ENCODE data around the gene PIP4K2A. TPM values are rescaled to one million over a fixed set of nuclear protein-coding genes. Genes with fewer than 3 reads are reported as not detected.

The PIP4K2A gene
- total and polyA plus RNA-seq, 2 donors (not counting 3 experiments of a cell fraction or from before 2014, with no cell fraction given) = 11.8 to 32.6 TPM

DNA sequence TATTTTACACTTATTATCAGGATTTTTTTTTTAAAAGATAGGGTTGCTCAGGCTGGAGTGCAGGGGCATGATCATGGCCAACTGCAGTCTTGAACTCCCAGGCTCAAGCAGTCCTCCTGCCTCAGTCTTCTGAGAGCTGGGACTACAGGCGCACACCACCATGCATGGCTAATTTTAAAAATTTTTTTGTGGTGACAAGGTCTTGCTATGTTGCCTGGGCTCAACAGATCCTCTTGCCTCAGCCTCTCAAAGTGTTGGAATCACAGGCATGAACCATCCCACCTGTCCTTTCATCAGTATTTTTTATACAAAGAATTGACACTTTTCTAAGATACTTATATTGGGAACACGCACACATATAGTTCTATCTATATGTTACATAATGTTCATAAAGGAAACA, 99.3 kb downstream of the PIP4K2A start:
- DNase-seq (ENCODE audit: low read depth, low spot score) (no peak), FAIRE-seq (no peak)
- Histone ChIP-seq H3K79me2 (ENCODE audit: control insufficient read depth, insufficient read depth, low read length) (peaks cover 7% of the 10 kb centered on the region), H3K9me1 (replicated peaks; ENCODE audit: control insufficient read depth, extremely low read depth, insufficient read depth, low read length) (no peaks in the 10 kb centered on the region), H3K36me3 (ENCODE audit: control insufficient read depth in 2 of 2, extremely low read depth in 1 of 2, insufficient read depth in 2 of 2, low read length in 2 of 2) (no peaks in the 10 kb centered on the region), H3K27ac (ENCODE audit: insufficient read depth, low read depth, low read length) (no peak overlapping the region), H3K4me3 (replicated peaks in 1 of 3; ENCODE audit: insufficient read depth in 1 of 3, low read depth in 1 of 3, low read length in 3 of 3) (no peak overlapping the region), H2AFZ (ENCODE audit: low read depth, low read length) (no peak overlapping the region), H3K9ac (replicated peaks; ENCODE audit: extremely low read depth, insufficient read depth, low read length) (no peak overlapping the region), H3K4me2 (ENCODE audit: insufficient read depth, low read length) (no peak overlapping the region), H4K20me1 (replicated peaks; ENCODE audit: control insufficient read depth, extremely low read depth, insufficient read depth, low read length) (no peaks in the 10 kb centered on the region), H3K27me3 (ENCODE audit: control insufficient read depth in 2 of 2, insufficient read depth in 2 of 2, low read length in 2 of 2) (no peaks in the 10 kb centered on the region), H3K4me1 (ENCODE audit: control insufficient read depth, extremely low read depth, insufficient read depth, low read length) (peaks cover 26% of the 10 kb centered on the region), H3K9me3 (replicated peaks; ENCODE audit: control insufficient read depth, insufficient read depth, low read length) (no peaks in the 10 kb centered on the region)
- ChIA-PET CTCF (interaction anchor here (1.4 kb wide), 1 partner anchor 10 kb away, joined by 4 read pairs; no protein-coding TSS in a partner anchor), POLR2A (no interaction called here)
- dilution Hi-C loops (cut with MboI; ENCODE audit: extremely low pct_ligation_motif_present, low sequenced_read_pairs) = no loop called here
- TF ChIP-seq POLR2AphosphoS5 (IDR thresholded peaks at IDR 0.05; ENCODE audit: insufficient read depth, low read depth, low read length) (no peak), JUN (IDR thresholded peaks at IDR 0.05; ENCODE audit: borderline replicate concordance, insufficient read depth, insufficient read length, low read depth) (no peak), FOS (IDR thresholded peaks at IDR 0.05; ENCODE audit: borderline replicate concordance, insufficient read depth, low read length) (no peak), EZH2 (IDR thresholded peaks at IDR 0.05; ENCODE audit: borderline replicate concordance, low read depth, low read length, severe bottlenecking) (no peak), GATA2 (IDR thresholded peaks at IDR 0.05; ENCODE audit: insufficient read depth, insufficient read length, low read depth, low read length) (no peak), POLR2A (IDR thresholded peaks at IDR 0.05; ENCODE audit: low read depth, low read length) (no peak), MYC (IDR thresholded peaks at IDR 0.05; ENCODE audit: low read depth, low read length) (no peak)
- TF ChIP-seq, protein P1, sequence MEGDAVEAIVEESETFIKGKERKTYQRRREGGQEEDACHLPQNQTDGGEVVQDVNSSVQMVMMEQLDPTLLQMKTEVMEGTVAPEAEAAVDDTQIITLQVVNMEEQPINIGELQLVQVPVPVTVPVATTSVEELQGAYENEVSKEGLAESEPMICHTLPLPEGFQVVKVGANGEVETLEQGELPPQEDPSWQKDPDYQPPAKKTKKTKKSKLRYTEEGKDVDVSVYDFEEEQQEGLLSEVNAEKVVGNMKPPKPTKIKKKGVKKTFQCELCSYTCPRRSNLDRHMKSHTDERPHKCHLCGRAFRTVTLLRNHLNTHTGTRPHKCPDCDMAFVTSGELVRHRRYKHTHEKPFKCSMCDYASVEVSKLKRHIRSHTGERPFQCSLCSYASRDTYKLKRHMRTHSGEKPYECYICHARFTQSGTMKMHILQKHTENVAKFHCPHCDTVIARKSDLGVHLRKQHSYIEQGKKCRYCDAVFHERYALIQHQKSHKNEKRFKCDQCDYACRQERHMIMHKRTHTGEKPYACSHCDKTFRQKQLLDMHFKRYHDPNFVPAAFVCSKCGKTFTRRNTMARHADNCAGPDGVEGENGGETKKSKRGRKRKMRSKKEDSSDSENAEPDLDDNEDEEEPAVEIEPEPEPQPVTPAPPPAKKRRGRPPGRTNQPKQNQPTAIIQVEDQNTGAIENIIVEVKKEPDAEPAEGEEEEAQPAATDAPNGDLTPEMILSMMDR (IDR thresholded peaks at IDR 0.05; ENCODE audit: extremely low read depth in 1 of 2, insufficient read depth in 1 of 2, low read depth in 1 of 2, low read length in 2 of 2) = no peak
- TF ChIP-seq, protein P2, sequence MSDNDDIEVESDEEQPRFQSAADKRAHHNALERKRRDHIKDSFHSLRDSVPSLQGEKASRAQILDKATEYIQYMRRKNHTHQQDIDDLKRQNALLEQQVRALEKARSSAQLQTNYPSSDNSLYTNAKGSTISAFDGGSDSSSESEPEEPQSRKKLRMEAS (IDR thresholded peaks at IDR 0.05; ENCODE audit: insufficient read depth, insufficient read length) = no peak
- BruUV-seq (replicated peaks) = no TSS peak
- intact Hi-C loops (cut with micrococcal nuclease) = no loop called here
